ENCODE data around the gene LTBR. TPM values are rescaled to one million over a fixed set of nuclear protein-coding genes. Genes with fewer than 3 reads are reported as not detected.
A peak's percentile ranks its signal among the peaks of the same experiment; 100 is the strongest.

Gene LTBR
- total and polyA plus RNA-seq, 2 donors (not counting 1 experiment from before 2014, with no cell fraction given) = 55.7 to 78.4 TPM

- no peaks in the 10 kb centered on the region for H3K36me3 ChIP-seq (ENCODE audit: control insufficient read depth, insufficient read depth, low read length)
- peak; percentile 71 to 91 for DNase-seq (ENCODE audit: low read depth in 2 of 2)
- H3K9ac ChIP-seq (ENCODE audit: insufficient read depth, low read length) = no peak overlapping the region
Observed at GRCh38 chr12:6347367-6348338, 36.3 kb upstream of the LTBR start.

GRCh38 chr12:6351622-6352021 is 32.3 kb upstream of the LTBR start:
- Histone ChIP-seq H2AFZ (ENCODE audit: low read length) (no peak overlapping the region), H3K9ac (ENCODE audit: insufficient read depth, low read length) (no peak overlapping the region)

More at GRCh38 chr12:6347367-6348338, 36.3 kb upstream of the LTBR start:
- Histone ChIP-seq H4K20me1 (ENCODE audit: control insufficient read depth, extremely low read depth, insufficient read depth, low read length) (no peaks in the 10 kb centered on the region), H3K27me3 (ENCODE audit: control insufficient read depth, insufficient read depth, low read length) (no peaks in the 10 kb centered on the region), H2AFZ (ENCODE audit: low read length) (peak overlapping the region; percentile 69), H3K27ac (ENCODE audit: insufficient read depth, low read length) (no peak overlapping the region), H3K4me1 (ENCODE audit: control insufficient read depth, extremely low read depth, insufficient read depth, low read length) (peaks cover 18% of the 10 kb centered on the region), H3K4me3 (replicated peaks in 1 of 4; ENCODE audit: control extremely low read depth in 1 of 4, insufficient read depth in 1 of 4, low read depth in 3 of 4, low read length in 4 of 4) (no peak overlapping the region), H3K79me2 (ENCODE audit: control insufficient read depth, insufficient read depth, low read length) (no peaks in the 10 kb centered on the region), H3K9me3 (ENCODE audit: control insufficient read depth, insufficient read depth, low read depth, low read length) (no peaks in the 10 kb centered on the region), H3K4me2 (ENCODE audit: extremely low read depth, insufficient read depth, low read length) (peak overlapping the region; percentile 48)
- TF ChIP-seq EZH2 (IDR thresholded peaks at IDR 0.05; ENCODE audit: low read length, missing control alignments) (no peak), CTCF (conservative IDR thresholded peaks at IDR 0.05 in 1 of 2, IDR thresholded peaks at IDR 0.05 in 1 of 2; ENCODE audit: low read depth in 1 of 2, low read length in 2 of 2) (no peak)

More at GRCh38 chr12:6351622-6352021, 32.3 kb upstream of the LTBR start:
- Histone ChIP-seq H3K4me2 (ENCODE audit: extremely low read depth, insufficient read depth, low read length) (no peak overlapping the region), H3K27me3 (ENCODE audit: control insufficient read depth, insufficient read depth, low read length) (peaks cover 12% of the 10 kb centered on the region), H3K27ac (ENCODE audit: insufficient read depth, low read length) (no peak overlapping the region), H3K36me3 (ENCODE audit: control insufficient read depth, insufficient read depth, low read length) (no peaks in the 10 kb centered on the region), H4K20me1 (ENCODE audit: control insufficient read depth, extremely low read depth, insufficient read depth, low read length) (no peaks in the 10 kb centered on the region), H3K9me3 (ENCODE audit: control insufficient read depth, insufficient read depth, low read depth, low read length) (no peaks in the 10 kb centered on the region), H3K79me2 (ENCODE audit: control insufficient read depth, insufficient read depth, low read length) (no peaks in the 10 kb centered on the region), H3K4me1 (ENCODE audit: control insufficient read depth, extremely low read depth, insufficient read depth, low read length) (peaks cover 2% of the 10 kb centered on the region), H3K4me3 (replicated peaks in 1 of 4; ENCODE audit: control extremely low read depth in 1 of 4, insufficient read depth in 1 of 4, low read depth in 3 of 4, low read length in 4 of 4) (no peak overlapping the region)
- TF ChIP-seq EZH2 (IDR thresholded peaks at IDR 0.05; ENCODE audit: low read length, missing control alignments) = no peak
- no peak for TF ChIP-seq CTCF (conservative IDR thresholded peaks at IDR 0.05 in 1 of 2, IDR thresholded peaks at IDR 0.05 in 1 of 2; ENCODE audit: low read depth in 1 of 2, low read length in 2 of 2)
- DNase-seq (ENCODE audit: low read depth in 2 of 2) = no peak

Measured in fibroblast of lung (primary cell).